ENCODE measurements around the gene GRB10. TPM values are rescaled to one million over a fixed set of nuclear protein-coding genes. Genes with fewer than 3 reads are reported as not detected.
A peak's percentile ranks its signal among the peaks of the same experiment; 100 is the strongest.
"Not testable (repeated sequence)": the region's sequence is repeated elsewhere in the genome, so short reads cannot be mapped to it uniquely, and the experiment has no call there.

The GRB10 gene
- total RNA-seq, 1 donor from 2014 or later: 67.7 TPM

DNA sequence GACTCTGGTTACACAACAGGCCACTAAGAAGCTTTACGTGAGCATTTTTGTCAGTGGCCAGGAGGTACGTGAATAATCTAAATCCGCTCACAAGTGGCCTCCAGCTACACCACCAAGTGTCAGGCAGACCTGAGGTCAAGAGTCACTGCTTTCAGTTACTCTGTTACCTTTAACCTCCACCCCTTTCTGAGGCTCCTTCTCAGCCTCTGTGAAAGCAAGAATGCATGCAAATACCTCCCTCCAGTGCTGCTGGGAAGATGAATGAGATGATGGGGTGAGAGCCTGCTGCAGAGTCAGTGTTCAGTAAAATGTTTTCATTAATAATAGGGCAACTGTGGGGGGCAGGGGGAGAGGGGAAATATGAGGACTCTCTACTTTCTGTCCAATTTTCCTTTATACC lies 228.7 kb downstream of the GRB10 start:
- TF ChIP-seq, protein P1, sequence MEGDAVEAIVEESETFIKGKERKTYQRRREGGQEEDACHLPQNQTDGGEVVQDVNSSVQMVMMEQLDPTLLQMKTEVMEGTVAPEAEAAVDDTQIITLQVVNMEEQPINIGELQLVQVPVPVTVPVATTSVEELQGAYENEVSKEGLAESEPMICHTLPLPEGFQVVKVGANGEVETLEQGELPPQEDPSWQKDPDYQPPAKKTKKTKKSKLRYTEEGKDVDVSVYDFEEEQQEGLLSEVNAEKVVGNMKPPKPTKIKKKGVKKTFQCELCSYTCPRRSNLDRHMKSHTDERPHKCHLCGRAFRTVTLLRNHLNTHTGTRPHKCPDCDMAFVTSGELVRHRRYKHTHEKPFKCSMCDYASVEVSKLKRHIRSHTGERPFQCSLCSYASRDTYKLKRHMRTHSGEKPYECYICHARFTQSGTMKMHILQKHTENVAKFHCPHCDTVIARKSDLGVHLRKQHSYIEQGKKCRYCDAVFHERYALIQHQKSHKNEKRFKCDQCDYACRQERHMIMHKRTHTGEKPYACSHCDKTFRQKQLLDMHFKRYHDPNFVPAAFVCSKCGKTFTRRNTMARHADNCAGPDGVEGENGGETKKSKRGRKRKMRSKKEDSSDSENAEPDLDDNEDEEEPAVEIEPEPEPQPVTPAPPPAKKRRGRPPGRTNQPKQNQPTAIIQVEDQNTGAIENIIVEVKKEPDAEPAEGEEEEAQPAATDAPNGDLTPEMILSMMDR (IDR thresholded peaks at IDR 0.05; ENCODE audit: insufficient read depth, low read length, severe bottlenecking): no peak
- Histone ChIP-seq H3K4me3 (ENCODE audit: low read depth, low read length) (no peak overlapping the region), H3K36me3 (ENCODE audit: control insufficient read depth, insufficient read depth, low read length) (no peaks in the 10 kb centered on the region), H3K27me3 (ENCODE audit: control insufficient read depth, insufficient read depth, low read length) (peaks cover 9% of the 10 kb centered on the region)
- DNase-seq (ENCODE audit: low read depth) (no peak), FAIRE-seq (no peak)

DNA sequence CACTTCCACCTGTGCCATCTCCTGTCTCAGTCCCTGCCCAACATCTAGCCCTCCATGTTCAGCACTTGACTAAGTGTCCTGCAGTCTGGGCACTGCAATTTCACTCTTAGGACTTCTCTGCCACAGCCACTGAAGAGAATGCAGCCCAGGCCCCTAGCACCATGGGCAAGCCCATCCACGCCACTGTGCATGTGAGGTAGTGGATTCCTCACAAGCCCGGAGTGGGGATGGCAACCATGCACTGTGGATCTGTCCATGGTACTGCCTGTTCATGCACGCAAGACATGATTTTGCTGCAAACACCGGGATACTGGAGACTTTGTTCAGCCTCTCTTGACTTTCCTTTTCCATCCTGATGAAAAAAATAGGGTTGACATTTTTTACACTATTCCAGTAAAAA lies 229.8 kb downstream of the GRB10 start:
- peak; percentile 77 for FAIRE-seq
- peak; percentile 34 for DNase-seq (ENCODE audit: low read depth)
- Histone ChIP-seq H3K36me3 (ENCODE audit: control insufficient read depth, insufficient read depth, low read length) (no peaks in the 10 kb centered on the region), H3K27me3 (ENCODE audit: control insufficient read depth, insufficient read depth, low read length) (peaks cover 6% of the 10 kb centered on the region), H3K4me3 (ENCODE audit: low read depth, low read length) (no peak overlapping the region)
- TF ChIP-seq, protein P1 (IDR thresholded peaks at IDR 0.05; ENCODE audit: insufficient read depth, low read length, severe bottlenecking): no peak

DNA sequence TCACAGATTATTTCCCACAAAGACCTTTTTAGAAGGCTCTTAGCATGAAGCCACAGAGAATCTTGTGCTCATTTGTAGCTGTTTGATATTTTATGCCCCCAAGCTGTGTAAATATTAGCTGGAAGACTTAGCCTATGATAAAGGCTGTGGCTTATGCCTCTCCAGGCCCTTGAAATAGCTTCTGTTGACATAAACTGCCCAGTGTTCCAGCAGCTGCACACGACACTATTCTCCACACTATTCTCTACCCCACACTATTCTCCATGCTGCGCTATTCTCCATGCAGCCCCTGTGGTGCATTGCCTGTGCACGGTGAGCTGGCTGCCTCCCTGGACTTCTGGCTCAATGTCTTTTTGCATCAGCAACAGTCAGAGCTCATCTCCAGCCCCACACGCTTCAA lies 230.6 kb downstream of the GRB10 start:
- DNase-seq (ENCODE audit: low read depth): no peak
- TF ChIP-seq, protein P1 (IDR thresholded peaks at IDR 0.05; ENCODE audit: insufficient read depth, low read length, severe bottlenecking): no peak
- H3K27me3 ChIP-seq (ENCODE audit: control insufficient read depth, insufficient read depth, low read length): peaks cover 6% of the 10 kb centered on the region
- no peak overlapping the region for H3K4me3 ChIP-seq (ENCODE audit: low read depth, low read length)
- no peak for FAIRE-seq
- no peaks in the 10 kb centered on the region for H3K36me3 ChIP-seq (ENCODE audit: control insufficient read depth, insufficient read depth, low read length)

DNA sequence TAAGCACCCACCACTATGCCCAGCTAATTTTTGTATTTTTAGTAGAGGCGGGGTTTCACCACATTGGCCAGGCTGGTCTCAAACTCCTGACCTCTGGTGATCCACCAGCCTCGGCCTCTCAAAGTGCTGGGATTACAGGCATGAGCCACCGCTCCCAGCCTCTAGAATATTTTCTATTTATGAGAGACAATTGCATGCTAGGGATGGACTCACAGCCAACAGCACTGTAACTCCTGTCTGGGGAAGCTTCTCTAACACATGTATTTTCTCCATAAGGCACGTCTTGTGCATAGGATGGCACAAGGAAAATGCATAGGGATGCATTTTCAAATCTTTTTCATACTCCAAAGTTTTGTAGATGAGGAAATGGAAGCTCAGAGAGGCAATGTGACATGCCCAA lies 237.1 kb downstream of the GRB10 start:
- H3K27me3 ChIP-seq (ENCODE audit: control insufficient read depth, insufficient read depth, low read length); H3K36me3 ChIP-seq (ENCODE audit: control insufficient read depth, insufficient read depth, low read length); DNase-seq (ENCODE audit: low read depth); FAIRE-seq; H3K4me3 ChIP-seq (ENCODE audit: low read depth, low read length): not testable (repeated sequence)

- TF ChIP-seq, protein P1 (IDR thresholded peaks at IDR 0.05; ENCODE audit: insufficient read depth, low read length, severe bottlenecking): no peak
- no peak for FAIRE-seq
- Histone ChIP-seq H3K36me3 (ENCODE audit: control insufficient read depth, insufficient read depth, low read length) (no peaks in the 10 kb centered on the region), H3K4me3 (ENCODE audit: low read depth, low read length) (no peak overlapping the region), H3K27me3 (ENCODE audit: control insufficient read depth, insufficient read depth, low read length) (no peaks in the 10 kb centered on the region)
- no peak for DNase-seq (ENCODE audit: low read depth)
Measured at GRCh38 chr7:50544992-50545391, 237.7 kb downstream of the GRB10 start.

DNA sequence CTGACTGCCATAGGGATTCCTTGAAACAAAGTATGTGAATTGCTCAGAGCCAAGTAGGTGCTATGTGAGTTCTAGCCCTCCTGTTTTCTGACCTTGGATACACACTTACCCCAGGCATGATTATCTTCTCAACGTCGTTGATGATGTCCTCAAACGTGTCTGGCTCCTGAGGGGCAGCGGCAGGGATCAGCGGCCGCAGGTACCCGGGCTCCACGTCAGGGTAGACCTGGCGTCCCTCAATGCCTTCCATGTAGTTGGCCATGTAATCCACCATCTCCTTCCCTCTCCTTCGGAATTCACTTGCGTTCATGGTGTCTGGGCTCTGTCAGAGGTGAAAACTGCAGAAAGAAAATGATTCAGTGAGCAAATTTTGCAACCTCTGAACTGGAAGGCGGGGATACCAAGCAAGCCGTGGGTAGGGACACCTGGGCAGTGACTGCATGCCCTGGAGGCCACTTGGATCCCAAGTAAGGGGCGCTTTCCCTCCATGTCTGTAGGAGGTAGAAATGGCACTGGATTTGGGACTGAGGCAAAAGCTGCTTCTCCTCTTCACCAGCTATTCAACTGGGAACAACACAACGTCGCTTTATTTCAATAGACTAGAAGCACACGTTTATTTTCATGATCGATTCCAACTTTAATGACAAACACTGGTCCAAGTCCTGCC lies 238.8 kb downstream of the GRB10 start:
- DNase-seq (ENCODE audit: low read depth) (no peak), FAIRE-seq (no peak)
- no peaks in the 10 kb centered on the region for H3K36me3 ChIP-seq (ENCODE audit: control insufficient read depth, insufficient read depth, low read length)
- H3K27me3 ChIP-seq (ENCODE audit: control insufficient read depth, insufficient read depth, low read length): no peaks in the 10 kb centered on the region
- no peak overlapping the region for H3K4me3 ChIP-seq (ENCODE audit: low read depth, low read length)
- TF ChIP-seq, protein P1 (IDR thresholded peaks at IDR 0.05; ENCODE audit: insufficient read depth, low read length, severe bottlenecking): no peak

All from bronchial epithelial cell (primary cell).